GM18520 (cell line): ENCODE data around the gene PFDN2.

Source experiments
- ATAC-seq: cut with Tn5 transposase; IDR thresholded peaks from one replicate; pipeline ENCODE4 v1.9.1; 2021; ENCODE audit not compliant: unreplicated experiment

Gene PFDN2

GRCh38 chr1:161061419-161061818, 56.4 kb downstream of the PFDN2 start:
- no peak for ATAC-seq

DNA sequence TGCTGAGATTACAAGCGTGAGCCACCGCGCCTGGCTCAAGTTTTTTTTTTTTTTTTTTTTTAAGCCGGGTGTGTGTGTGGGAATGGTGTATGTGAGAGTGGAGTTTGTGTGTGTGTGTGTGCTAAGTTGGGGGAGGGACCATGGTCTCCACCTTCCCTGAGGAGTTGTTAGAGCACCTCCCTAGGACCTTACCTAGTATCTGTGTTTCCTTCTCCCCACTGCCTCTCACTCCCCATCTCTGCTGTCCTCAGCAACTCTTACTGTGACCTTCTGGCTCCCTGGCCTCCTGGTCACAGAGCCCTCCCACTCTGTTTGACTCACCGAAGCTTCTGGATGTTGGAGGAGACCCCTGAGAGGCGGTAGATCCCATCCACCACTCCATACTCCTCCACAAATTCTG, 58.5 kb downstream of the PFDN2 start:
- no peak for ATAC-seq

GRCh38 chr1:161054805-161055204, 63.0 kb downstream of the PFDN2 start:
- ATAC-seq, result no peak

DNA sequence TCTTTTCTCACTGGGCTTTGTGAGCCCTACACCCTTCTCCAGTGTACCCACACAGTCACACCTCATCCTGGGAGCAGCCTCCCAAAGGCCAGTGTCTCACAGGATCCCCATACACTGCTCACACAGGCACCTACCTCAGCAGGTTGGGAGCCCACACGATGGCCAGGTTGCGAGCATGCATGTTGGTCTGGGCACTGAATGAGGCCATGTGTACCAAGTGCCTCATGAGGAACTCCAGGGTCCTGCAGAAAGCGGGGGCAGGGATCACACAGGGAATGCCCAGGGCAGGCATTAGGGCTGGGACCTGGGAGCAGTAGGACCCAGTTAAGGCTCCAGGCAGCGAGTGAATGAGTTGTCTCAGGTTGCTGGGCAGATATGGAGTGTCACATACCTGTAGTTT, 63.6 kb downstream of the PFDN2 start:
- ATAC-seq, result no peak

- ATAC-seq, result no peak
Measured at GRCh38 chr1:161052899-161053298, 64.9 kb downstream of the PFDN2 start.

- no peak for ATAC-seq
Measured at GRCh38 chr1:161051219-161051618, 66.6 kb downstream of the PFDN2 start.
